ENCODE measurements around the gene ZNF726.

ZNF726 gene

DNA sequence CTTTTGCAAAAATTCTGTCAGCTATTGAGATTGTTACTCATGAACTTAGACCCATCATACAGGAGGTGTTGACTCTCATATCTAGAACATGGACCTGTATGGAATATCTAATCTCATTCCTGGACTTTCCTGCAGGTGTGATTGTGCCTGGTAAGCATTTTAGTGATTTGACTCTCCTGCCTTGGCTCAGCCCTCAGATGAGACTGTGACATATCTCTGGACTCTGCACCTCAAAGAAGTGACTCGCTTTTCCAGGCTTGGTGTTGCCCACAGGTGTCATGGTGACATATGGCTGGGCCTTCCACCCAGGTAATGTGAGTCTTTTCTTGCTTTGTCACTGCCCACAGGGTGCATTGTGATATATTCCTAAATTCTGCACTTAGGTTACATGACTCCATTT lies 17.8 kb upstream of the ZNF726 start:
- Histone ChIP-seq H3K27me3 (no peaks in the 10 kb centered on the region), H3K27ac (no peak overlapping the region), H3K9me3 (no peaks in the 10 kb centered on the region), H3K4me3 (no peak overlapping the region), H3K4me1 (no peaks in the 10 kb centered on the region), H3K4me2 (no peak overlapping the region), H3K9ac (no peak overlapping the region), H3K36me3 (no peaks in the 10 kb centered on the region), H4K20me1 (no peaks in the 10 kb centered on the region)
- no peak for TF ChIP-seq Cebpa-rat (IDR thresholded peaks at IDR 0.05)

DNA sequence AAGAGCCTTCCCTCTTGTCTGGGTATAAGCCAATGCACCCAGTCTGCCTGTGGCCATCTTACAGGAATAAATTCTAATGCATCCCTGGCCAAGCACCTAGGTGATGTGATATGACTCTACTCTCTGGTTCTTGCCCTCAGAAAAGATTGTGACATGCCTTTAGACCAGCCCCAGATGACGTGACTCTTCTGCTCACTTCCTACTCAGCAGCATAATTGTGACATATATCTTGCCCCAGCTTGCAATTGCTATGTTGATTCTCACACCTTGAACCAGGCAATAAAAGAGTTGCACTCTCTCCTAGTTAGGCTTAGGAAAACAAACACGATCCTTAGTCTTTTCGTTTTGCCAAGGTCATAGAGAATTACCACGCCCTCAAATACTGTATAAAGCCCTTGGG lies 13.3 kb upstream of the ZNF726 start:
- no peaks in the 10 kb centered on the region for H3K27me3 ChIP-seq
- H3K4me1 ChIP-seq, result no peaks in the 10 kb centered on the region
- H3K36me3 ChIP-seq, result no peaks in the 10 kb centered on the region
- peaks cover 38% of the 10 kb centered on the region for H3K9me3 ChIP-seq
- no peak for TF ChIP-seq Cebpa-rat (IDR thresholded peaks at IDR 0.05)
- H3K9ac ChIP-seq, result no peak overlapping the region
- no peak overlapping the region for H3K27ac ChIP-seq
- H4K20me1 ChIP-seq, result no peaks in the 10 kb centered on the region
- no peak overlapping the region for H3K4me2 ChIP-seq
- H3K4me3 ChIP-seq, result no peak overlapping the region

GRCh38 chr19:23904406-23904805 lies 10.3 kb upstream of the ZNF726 start:
- Histone ChIP-seq H3K4me2 (no peak overlapping the region), H3K9me3 (peaks cover 42% of the 10 kb centered on the region), H3K27me3 (no peaks in the 10 kb centered on the region)

GRCh38 chr19:23905771-23906170 lies 8.9 kb upstream of the ZNF726 start:
- no peak for TF ChIP-seq Cebpa-rat (IDR thresholded peaks at IDR 0.05)
- H3K4me3 ChIP-seq, result no peak overlapping the region
- no peak overlapping the region for H3K27ac ChIP-seq
- H4K20me1 ChIP-seq, result no peaks in the 10 kb centered on the region
- no peaks in the 10 kb centered on the region for H3K27me3 ChIP-seq
- H3K4me1 ChIP-seq, result no peaks in the 10 kb centered on the region
- H3K9me3 ChIP-seq, result peaks cover 43% of the 10 kb centered on the region
- no peak overlapping the region for H3K9ac ChIP-seq
- H3K4me2 ChIP-seq, result no peak overlapping the region
- H3K36me3 ChIP-seq, result no peaks in the 10 kb centered on the region

More at GRCh38 chr19:23904406-23904805, 10.3 kb upstream of the ZNF726 start:
- Histone ChIP-seq H4K20me1 (no peaks in the 10 kb centered on the region), H3K4me1 (no peaks in the 10 kb centered on the region), H3K36me3 (no peaks in the 10 kb centered on the region), H3K4me3 (no peak overlapping the region), H3K9ac (no peak overlapping the region), H3K27ac (no peak overlapping the region)
- TF ChIP-seq Cebpa-rat (IDR thresholded peaks at IDR 0.05), result no peak

GRCh38 chr19:23906835-23907234 lies 7.9 kb upstream of the ZNF726 start:
- H3K9me3 ChIP-seq, result peaks cover 47% of the 10 kb centered on the region
- no peaks in the 10 kb centered on the region for H4K20me1 ChIP-seq
- H3K27ac ChIP-seq, result no peak overlapping the region
- no peaks in the 10 kb centered on the region for H3K27me3 ChIP-seq
- no peak overlapping the region for H3K9ac ChIP-seq
- no peak overlapping the region for H3K4me3 ChIP-seq
- H3K4me1 ChIP-seq, result no peaks in the 10 kb centered on the region
- TF ChIP-seq Cebpa-rat (IDR thresholded peaks at IDR 0.05), result no peak
- H3K36me3 ChIP-seq, result no peaks in the 10 kb centered on the region
- no peak overlapping the region for H3K4me2 ChIP-seq

DNA sequence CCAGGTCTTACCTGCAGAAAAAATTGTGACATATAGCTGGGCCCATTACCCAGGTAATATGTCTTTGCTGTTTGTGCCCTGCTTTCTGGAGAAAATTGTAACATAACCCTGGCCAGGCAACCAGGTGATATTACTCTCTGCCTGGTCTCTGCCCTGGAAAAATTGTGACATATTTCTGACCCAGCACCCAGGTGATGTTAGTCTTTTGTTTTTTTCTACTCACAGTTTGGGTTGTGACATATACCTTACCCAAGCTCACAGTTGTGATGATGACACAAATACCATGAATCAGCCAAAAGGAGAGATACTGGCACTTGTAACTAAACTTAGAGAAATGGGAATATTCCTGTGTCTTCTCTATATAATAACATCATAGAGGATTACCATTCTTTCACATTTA lies 6.5 kb upstream of the ZNF726 start:
- Histone ChIP-seq H3K27ac (no peak overlapping the region), H3K9me3 (peaks cover 45% of the 10 kb centered on the region), H3K4me3 (no peak overlapping the region), H4K20me1 (no peaks in the 10 kb centered on the region), H3K27me3 (no peaks in the 10 kb centered on the region), H3K4me1 (no peaks in the 10 kb centered on the region), H3K9ac (no peak overlapping the region), H3K36me3 (no peaks in the 10 kb centered on the region), H3K4me2 (no peak overlapping the region)
- no peak for TF ChIP-seq Cebpa-rat (IDR thresholded peaks at IDR 0.05)

- Histone ChIP-seq H3K4me2 (no peak overlapping the region), H3K27ac (no peak overlapping the region), H3K4me1 (0 out of 2 replicates have a peak, but pooled peaks cover 2% of the 10 kb centered on the region), H4K20me1 (no peaks in the 10 kb centered on the region), H3K36me3 (no peaks in the 10 kb centered on the region), H3K4me3 (no peak overlapping the region), H3K27me3 (no peaks in the 10 kb centered on the region), H3K9me3 (peaks cover 41% of the 10 kb centered on the region), H3K9ac (no peak overlapping the region)
- no peak for TF ChIP-seq Cebpa-rat (IDR thresholded peaks at IDR 0.05)
Observed at GRCh38 chr19:23909222-23909621, 5.5 kb upstream of the ZNF726 start.

GRCh38 chr19:23913931-23914330 lies 755 bp upstream of the ZNF726 start:
- H4K20me1 ChIP-seq, result no peaks in the 10 kb centered on the region
- H3K9me3 ChIP-seq, result peaks cover 48% of the 10 kb centered on the region; the same call in 1 of the 2 replicates
- H3K9ac ChIP-seq, result no peak overlapping the region
- peaks cover 24% of the 10 kb centered on the region for H3K36me3 ChIP-seq
- peak overlapping the region; percentile 77 for H3K4me3 ChIP-seq
- H3K4me1 ChIP-seq, result peaks cover 15% of the 10 kb centered on the region; the same call in 1 of the 2 replicates
- peak overlapping the region; percentile 65 for H3K4me2 ChIP-seq
- H3K27ac ChIP-seq, result no peak overlapping the region
- H3K27me3 ChIP-seq, result no peaks in the 10 kb centered on the region
- no peak for TF ChIP-seq Cebpa-rat (IDR thresholded peaks at IDR 0.05)

GRCh38 chr19:23916991-23917390 lies 2.3 kb downstream of the ZNF726 start:
- Histone ChIP-seq H3K9me3 (peaks cover 61% of the 10 kb centered on the region), H3K4me1 (peaks cover 15% of the 10 kb centered on the region; the same call in 1 of the 2 replicates)

GRCh38 chr19:23917856-23918255 lies 3.2 kb downstream of the ZNF726 start:
- no peak overlapping the region for H3K4me2 ChIP-seq
- H3K4me3 ChIP-seq, result no peak overlapping the region
- H3K9me3 ChIP-seq, result peaks cover 68% of the 10 kb centered on the region
- no peaks in the 10 kb centered on the region for H3K27me3 ChIP-seq
- H3K4me1 ChIP-seq, result peaks cover 15% of the 10 kb centered on the region; the same call in 1 of the 2 replicates
- no peak overlapping the region for H3K27ac ChIP-seq
- TF ChIP-seq Cebpa-rat (IDR thresholded peaks at IDR 0.05), result no peak
- H4K20me1 ChIP-seq, result no peaks in the 10 kb centered on the region
- H3K36me3 ChIP-seq, result peaks cover 59% of the 10 kb centered on the region
- no peak overlapping the region for H3K9ac ChIP-seq

More at GRCh38 chr19:23916991-23917390, 2.3 kb downstream of the ZNF726 start:
- H3K27me3 ChIP-seq, result no peaks in the 10 kb centered on the region
- no peak overlapping the region for H3K4me3 ChIP-seq
- no peak for TF ChIP-seq Cebpa-rat (IDR thresholded peaks at IDR 0.05)
- peaks cover 51% of the 10 kb centered on the region for H3K36me3 ChIP-seq
- no peaks in the 10 kb centered on the region for H4K20me1 ChIP-seq
- H3K4me2 ChIP-seq, result no peak overlapping the region
- H3K27ac ChIP-seq, result no peak overlapping the region
- no peak overlapping the region for H3K9ac ChIP-seq

GRCh38 chr19:23925285-23925684 lies 10.6 kb downstream of the ZNF726 start:
- no peak overlapping the region for H3K4me3 ChIP-seq
- no peaks in the 10 kb centered on the region for H3K27me3 ChIP-seq
- no peaks in the 10 kb centered on the region for H4K20me1 ChIP-seq
- peak; percentile 39; the same call in 1 of the 2 replicates for TF ChIP-seq Cebpa-rat (IDR thresholded peaks at IDR 0.05)
- no peak overlapping the region for H3K9ac ChIP-seq
- no peak overlapping the region for H3K4me2 ChIP-seq
- peaks cover 81% of the 10 kb centered on the region for H3K36me3 ChIP-seq
- H3K27ac ChIP-seq, result no peak overlapping the region
- peaks cover 87% of the 10 kb centered on the region for H3K9me3 ChIP-seq
- H3K4me1 ChIP-seq, result no peaks in the 10 kb centered on the region

Measured in BLaER1 (cell line).